HuH-7.5 (cell line): ENCODE measurements around the gene H3-3A.
A peak's percentile ranks its signal among the peaks of the same experiment; 100 is the strongest.
"Not testable (repeated sequence)": the region's sequence is repeated elsewhere in the genome, so short reads cannot be mapped to it uniquely, and the experiment has no call there.

Experiments used
- DNase-seq: peaks from one replicate; pipeline ENCODE4 v3.0.0; 2011; ENCODE audit warnings: low spot score

H3-3A gene

GRCh38 chr1:226085675-226086285 lies 23.3 kb downstream of the H3-3A start:
- DNase-seq = no peak

GRCh38 chr1:226086776-226087175 lies 24.3 kb downstream of the H3-3A start:
- DNase-seq = no peak

GRCh38 chr1:226091461-226091860 lies 28.9 kb downstream of the H3-3A start:
- no peak for DNase-seq

DNA sequence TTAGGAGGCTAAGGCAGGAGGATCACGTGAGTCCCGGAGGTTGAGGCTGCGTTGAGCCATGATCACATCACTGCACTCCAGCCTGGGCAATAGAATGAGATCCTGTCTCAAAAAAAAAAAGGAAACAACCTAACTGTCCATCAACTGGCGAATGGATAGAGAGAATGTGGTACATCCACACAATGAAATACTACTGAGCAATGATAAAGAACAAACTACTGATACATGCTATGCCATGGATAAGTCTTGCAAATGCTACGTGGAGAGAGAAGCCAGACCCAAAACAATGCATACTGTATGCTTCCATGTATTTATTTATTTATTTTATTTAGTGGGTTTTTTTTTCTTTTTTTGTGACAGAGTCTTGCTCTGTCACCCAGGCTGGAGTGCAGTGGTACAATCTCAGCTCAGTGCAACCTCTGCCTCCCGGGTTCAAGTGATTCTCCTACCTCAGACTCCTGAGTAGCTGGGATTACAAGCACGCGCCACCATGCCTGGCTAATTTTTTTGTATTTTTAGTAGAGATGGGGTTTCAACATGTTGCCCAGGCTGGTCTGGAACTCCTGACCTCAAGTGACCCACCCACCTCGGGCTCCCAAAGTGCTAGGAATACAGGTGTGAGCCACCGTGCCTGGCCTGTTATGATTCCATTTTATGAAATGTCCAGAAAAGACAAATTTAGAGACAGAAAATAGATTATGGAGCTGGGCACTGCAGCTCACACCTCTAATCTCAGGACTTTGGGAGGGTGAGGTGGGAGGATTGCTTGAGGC lies 29.7 kb downstream of the H3-3A start:
- not testable (repeated sequence) for DNase-seq

- no peak for DNase-seq
Measured at GRCh38 chr1:226092965-226093364, 30.4 kb downstream of the H3-3A start.

- no peak for DNase-seq
Measured at GRCh38 chr1:226093621-226094020, 31.1 kb downstream of the H3-3A start.

DNA sequence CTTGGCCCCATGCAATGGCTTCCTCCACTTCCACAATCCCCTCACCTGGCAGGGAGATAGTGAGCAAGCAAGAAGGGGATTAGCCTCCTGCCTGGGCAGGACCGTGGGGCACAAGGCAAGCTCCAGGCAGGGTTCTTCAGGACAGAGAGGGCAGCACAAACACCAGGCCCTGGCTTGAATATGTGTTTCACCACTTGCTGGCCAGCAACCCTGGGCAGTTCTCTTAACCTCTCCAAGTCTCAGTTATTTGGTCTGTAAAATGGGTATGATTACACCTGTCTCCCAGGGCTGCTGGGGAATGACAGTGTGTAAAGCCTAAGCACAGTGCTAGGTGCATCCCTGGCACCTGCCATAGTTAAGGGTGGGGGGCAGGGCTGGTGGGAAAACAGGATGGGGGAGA lies 31.9 kb downstream of the H3-3A start:
- no peak for DNase-seq

DNA sequence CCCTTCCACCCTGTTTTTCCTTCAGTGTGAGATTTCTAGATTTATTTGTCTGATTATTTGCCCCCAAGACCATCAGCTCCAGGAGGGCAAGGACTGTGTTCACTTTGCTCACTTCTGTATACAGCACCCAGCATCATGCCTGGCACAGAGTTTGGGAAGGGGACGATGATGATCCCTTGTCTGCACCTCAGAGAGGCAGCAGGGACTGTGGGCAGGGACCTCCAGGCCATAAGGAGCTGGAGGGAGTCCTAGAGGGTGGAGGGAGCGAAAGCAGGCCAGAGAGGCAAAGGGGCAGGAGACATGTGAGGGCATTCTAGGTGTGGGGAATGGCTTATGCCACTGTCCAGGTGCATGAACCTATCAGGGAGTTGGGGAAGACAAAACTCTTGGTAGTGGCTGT lies 32.8 kb downstream of the H3-3A start:
- no peak for DNase-seq

DNA sequence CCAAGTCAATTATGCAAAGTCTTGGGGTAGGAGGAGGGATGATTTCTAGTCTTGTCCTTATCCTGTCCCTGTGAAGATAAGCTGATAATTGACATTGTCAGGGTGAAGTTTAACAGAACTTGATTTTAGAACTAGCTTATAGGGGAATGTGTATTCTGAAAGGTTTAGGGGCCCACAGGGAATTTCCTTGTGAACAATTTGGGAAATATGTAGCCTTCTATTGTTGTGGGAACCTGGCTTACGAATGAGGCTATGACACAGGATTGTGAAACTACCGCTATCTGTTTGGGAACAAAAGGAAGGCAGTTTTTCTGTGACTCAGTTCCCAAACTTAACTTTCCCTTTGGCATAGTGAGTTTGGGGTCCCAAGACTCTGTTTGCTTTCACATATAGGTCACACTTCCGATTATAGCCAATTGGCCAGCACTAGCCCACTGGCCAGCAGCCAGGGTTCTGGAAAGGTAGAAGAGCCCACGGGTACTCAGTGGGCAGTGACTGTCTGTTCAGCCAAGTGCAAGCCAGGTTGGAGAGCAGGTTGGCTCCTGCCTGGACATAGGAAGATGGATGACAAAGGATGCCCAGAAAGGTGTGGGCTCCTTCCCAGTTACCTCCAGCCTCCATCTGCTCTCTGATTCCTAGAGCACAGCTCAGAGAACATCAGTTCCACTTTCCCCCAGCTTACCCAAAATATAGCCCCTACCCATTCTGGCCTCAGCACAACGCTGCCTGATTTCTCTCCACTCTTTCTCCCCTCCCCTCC lies 35.5 kb downstream of the H3-3A start:
- DNase-seq = no peak

- DNase-seq = no peak
Measured at GRCh38 chr1:226098870-226099835, 36.6 kb downstream of the H3-3A start.

- no peak for DNase-seq
Measured at GRCh38 chr1:226100436-226101391, 38.2 kb downstream of the H3-3A start.

DNA sequence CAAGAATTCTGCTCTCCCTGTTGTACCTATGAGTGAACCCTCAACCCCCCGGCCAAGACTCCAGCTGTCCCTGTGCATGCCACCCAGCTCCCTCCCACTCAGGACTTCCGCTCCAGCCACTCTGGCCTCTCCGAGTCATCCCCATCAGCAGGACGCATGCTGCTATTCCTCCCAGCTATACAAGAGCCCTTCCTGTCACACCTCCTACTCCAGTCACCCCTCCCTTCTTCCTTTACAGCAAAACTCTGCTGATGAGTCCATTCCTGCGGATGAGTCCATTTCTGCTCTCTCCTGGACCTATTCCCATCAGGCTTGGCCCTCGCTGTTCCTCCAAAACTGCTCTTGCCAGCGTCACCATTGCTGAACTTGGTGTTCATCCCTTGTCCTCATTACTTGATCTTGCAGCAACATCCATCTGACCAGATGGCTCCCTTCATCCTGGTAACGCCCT lies 42.2 kb downstream of the H3-3A start:
- no peak for DNase-seq

DNA sequence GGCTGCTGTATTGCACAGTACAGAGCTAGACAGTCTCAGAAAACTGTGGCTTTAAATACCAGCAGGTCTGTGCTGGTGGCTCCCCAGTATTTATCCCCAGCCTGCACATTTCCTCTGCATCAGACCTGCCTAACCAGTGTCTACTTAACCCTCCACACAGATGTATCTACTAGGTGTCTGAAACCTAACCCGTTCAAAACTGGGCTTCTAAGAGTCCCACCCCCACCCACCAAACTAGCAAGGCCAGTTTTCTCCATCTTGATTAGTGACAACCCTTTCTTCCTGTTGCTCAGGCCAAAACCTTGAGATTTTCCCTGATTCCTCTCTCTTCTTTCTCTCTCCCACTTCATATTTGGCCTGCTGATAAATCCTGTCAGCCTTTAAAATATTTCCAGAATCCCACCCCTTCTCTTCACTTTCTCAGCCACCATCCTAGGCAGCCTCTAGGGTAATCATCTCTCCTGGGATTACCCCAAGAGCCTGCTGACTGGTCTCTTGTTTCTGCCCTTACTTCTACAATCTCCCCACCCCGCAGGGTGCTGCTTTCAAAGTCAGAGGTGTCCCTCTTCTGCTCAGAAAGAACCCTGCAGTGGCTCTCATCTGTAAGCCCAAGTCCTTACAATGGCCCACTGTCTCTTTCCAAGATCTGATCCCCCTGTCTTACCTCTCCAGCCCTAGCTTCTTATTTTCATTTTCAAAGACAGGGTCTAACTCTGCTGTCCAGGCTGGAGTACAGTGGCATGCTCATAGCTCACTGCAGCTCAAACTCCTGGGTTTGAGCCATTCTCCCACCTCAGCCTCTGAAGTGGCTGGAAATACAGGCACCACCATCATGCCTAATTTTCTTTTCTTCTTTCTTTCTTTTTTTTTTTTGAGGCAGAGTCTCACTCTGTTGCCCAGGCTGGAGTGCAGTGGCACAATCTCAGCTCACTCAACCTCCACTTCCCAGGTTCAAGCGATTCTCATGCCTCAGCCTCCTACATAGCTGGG lies 45.2 kb downstream of the H3-3A start:
- no peak for DNase-seq

GRCh38 chr1:226108935-226109828 lies 46.7 kb downstream of the H3-3A start:
- no peak for DNase-seq

DNA sequence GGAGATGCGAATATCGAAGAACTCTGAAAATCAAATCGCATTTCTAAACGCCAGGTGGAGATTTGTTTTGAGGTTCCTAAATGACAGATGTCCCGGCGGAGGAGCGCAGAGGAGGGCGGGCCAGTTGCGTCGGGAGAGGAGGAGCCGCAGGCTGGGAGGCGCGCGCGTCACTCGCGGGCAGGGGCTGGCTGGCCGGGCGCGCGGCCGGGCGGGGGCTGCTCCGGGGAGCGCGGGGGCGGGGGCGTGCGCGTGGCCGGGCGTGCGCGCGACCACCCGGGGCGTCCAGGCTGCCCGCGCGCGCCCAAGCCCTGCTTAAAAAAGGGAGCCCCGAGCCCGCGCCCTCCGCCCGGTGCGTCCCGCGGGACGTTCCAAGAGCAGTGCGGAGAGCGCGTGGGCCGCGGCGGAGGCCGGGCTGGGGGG lies 47.3 kb downstream of the H3-3A start:
- peak; percentile 98 for DNase-seq

DNA sequence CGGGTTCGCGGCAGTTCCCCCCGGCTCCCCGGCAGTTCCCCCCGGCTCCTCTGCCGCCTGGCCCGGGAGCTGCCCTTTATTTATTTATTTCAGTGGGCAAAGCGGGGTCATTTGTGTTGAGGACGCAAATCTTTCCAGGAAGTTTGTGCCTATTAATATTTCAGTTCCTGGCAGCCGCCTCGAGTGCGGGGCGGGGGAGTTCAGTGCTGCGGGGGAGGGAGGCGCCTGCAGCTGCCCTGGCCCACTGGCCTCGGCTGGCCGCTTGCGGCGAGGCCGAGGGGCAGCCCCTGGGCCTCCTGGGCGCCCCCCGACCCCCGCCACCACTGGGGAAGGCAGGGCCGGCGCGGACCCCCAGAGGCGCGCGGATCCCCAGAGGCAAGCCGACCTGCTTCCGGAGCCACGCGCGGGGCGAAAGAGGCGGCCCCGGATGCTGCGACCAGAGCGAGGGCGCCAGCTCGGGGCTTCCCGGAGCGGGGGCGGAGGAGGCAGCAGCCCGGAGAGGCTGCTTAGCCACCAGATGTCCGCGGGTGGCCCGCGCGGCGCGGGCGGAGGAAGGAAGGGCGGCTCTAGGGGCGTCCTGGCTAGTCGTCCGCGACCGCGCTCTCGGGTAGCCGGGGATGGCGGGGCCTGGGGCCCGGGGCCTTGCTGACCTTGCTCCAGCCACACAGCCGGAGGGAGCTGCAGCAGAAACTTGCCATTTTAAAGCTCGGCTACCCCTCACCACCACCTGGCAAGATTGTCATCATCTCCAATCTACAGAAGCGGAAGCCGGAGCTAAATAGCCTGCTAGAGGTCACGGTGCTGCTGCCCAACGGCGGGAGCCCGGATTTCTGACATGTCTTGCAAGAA lies 48.0 kb downstream of the H3-3A start:
- peak; percentile 88 for DNase-seq
